Measurements from ENCODE around the gene FUNDC2. TPM values are rescaled to one million over a fixed set of nuclear protein-coding genes. Genes with fewer than 3 reads are reported as not detected.

The FUNDC2 gene
- total and polyA plus RNA-seq, 2 of the 4 experiments (the other 2 are of a cell fraction) = 42.5 to 51.7 TPM

Other genes with a start within 250 kb of the FUNDC2 start
- gene MPP1, start 221.4 kb upstream of the FUNDC2 start, total RNA-seq (2012; rRNA removed) = 36.4 and 43.0 TPM in 2 replicates
- gene MPP1, start 221.4 kb upstream of the FUNDC2 start, polyA plus RNA-seq (2012; rRNA removed) = 29.4 and 35.2 TPM in 2 replicates
- not detected in 2 replicates for gene SMIM9, start 192.2 kb upstream of the FUNDC2 start, total RNA-seq (2012; rRNA removed)
- not detected in 2 replicates for gene SMIM9, start 192.2 kb upstream of the FUNDC2 start, polyA plus RNA-seq (2012; rRNA removed)
- gene F8A1, start 140.5 kb upstream of the FUNDC2 start, total RNA-seq (2012; rRNA removed) = 0.54 and 1.1 TPM in 2 replicates
- 7.7 and 8.3 TPM in 2 replicates for gene F8A1, start 140.5 kb upstream of the FUNDC2 start, polyA plus RNA-seq (2012; rRNA removed)
- gene F8, start 4.1 kb upstream of the FUNDC2 start, total RNA-seq (2012; rRNA removed) = 1.1 and 1.4 TPM in 2 replicates
- 1.1 and 1.5 TPM in 2 replicates for gene F8, start 4.1 kb upstream of the FUNDC2 start, polyA plus RNA-seq (2012; rRNA removed)
- gene CMC4, start 44.3 kb downstream of the FUNDC2 start, total RNA-seq (2012; rRNA removed) = 8.4 and 11.4 TPM in 2 replicates
- gene CMC4, start 44.3 kb downstream of the FUNDC2 start, polyA plus RNA-seq (2012; rRNA removed) = 6.4 and 7.0 TPM in 2 replicates
- 0.54 and 0.56 TPM in 2 replicates for gene MTCP1, start 44.3 kb downstream of the FUNDC2 start, total RNA-seq (2012; rRNA removed)
- 4.2 and 4.9 TPM in 2 replicates for gene MTCP1, start 44.3 kb downstream of the FUNDC2 start, polyA plus RNA-seq (2012; rRNA removed)
- 20.8 and 24.7 TPM in 2 replicates for gene BRCC3, start 44.7 kb downstream of the FUNDC2 start, total RNA-seq (2012; rRNA removed)
- 13.5 and 14.4 TPM in 2 replicates for gene BRCC3, start 44.7 kb downstream of the FUNDC2 start, polyA plus RNA-seq (2012; rRNA removed)
- 42.3 and 75.3 TPM in 2 replicates for gene VBP1, start 189.6 kb downstream of the FUNDC2 start, total RNA-seq (2012; rRNA removed)
- 24.7 and 30.8 TPM in 2 replicates for gene VBP1, start 189.6 kb downstream of the FUNDC2 start, polyA plus RNA-seq (2012; rRNA removed)
- gene RAB39B, start 237.6 kb downstream of the FUNDC2 start, total RNA-seq (2012; rRNA removed) = 0.54 and 0.56 TPM in 2 replicates
- 0.23 and 0.29 TPM in 2 replicates for gene RAB39B, start 237.6 kb downstream of the FUNDC2 start, polyA plus RNA-seq (2012; rRNA removed)

All from IMR-90 (cell line).